HG02852 (cell line): ENCODE data around the gene SHISA2.

Source experiments
- ATAC-seq: cut with Tn5 transposase; IDR thresholded peaks from one replicate; pipeline ENCODE4 v1.9.1; 2021; ENCODE audit warnings: mild to moderate bottlenecking, moderate library complexity; ENCODE audit not compliant: unreplicated experiment

The SHISA2 gene

GRCh38 chr13:26019881-26020870, 31.6 kb downstream of the SHISA2 start:
- ATAC-seq = no peak

- ATAC-seq = no peak
Observed at GRCh38 chr13:26019251-26019650, 32.6 kb downstream of the SHISA2 start.

GRCh38 chr13:26017932-26018665, 33.7 kb downstream of the SHISA2 start:
- ATAC-seq = no peak

- ATAC-seq = no peak
Observed at GRCh38 chr13:26017196-26017921, 34.5 kb downstream of the SHISA2 start.

- no peak for ATAC-seq
Observed at GRCh38 chr13:26016189-26016588, 35.6 kb downstream of the SHISA2 start.

GRCh38 chr13:26015271-26016125, 36.3 kb downstream of the SHISA2 start:
- ATAC-seq = no peak

- no peak for ATAC-seq
Observed at GRCh38 chr13:26012995-26013394, 38.8 kb downstream of the SHISA2 start.

- ATAC-seq = no peak
Observed at GRCh38 chr13:26011996-26012821, 39.6 kb downstream of the SHISA2 start.

GRCh38 chr13:26011208-26011573, 40.6 kb downstream of the SHISA2 start:
- no peak for ATAC-seq

GRCh38 chr13:26010487-26011207, 41.2 kb downstream of the SHISA2 start:
- no peak for ATAC-seq

- ATAC-seq = no peak
Observed at GRCh38 chr13:26007261-26008125, 44.3 kb downstream of the SHISA2 start.
